K562 (cell line): ENCODE measurements around the gene ZNF787.

Experiments
- CTCF ChIP-seq, 3 experiments: IDR thresholded peaks in 2 of 3; conservative IDR thresholded peaks in 1 of 3; 2 replicates each; pipeline ENCODE4 v1.5.1; 2011 to 2012; ENCODE audit warnings: low read length in 3 of 3, mild to moderate bottlenecking in 3 of 3, control low read depth in 2 of 3, improper control_type of control experiment in 1 of 3, inconsistent platforms in 1 of 3, low read depth in 1 of 3, mixed read lengths in 1 of 3, moderate library complexity in 1 of 3; ENCODE audit not compliant: insufficient read depth in 2 of 3
- EP300 ChIP-seq: IDR thresholded peaks from 2 replicates; pipeline ENCODE4 v1.6.1; 2012; ENCODE audit warnings: low read length, improper control_type of control experiment
- GTF2E2 ChIP-seq: fragments of 200-800 bp; sonication (Bioruptor generic); IDR thresholded peaks from 2 replicates; pipeline ENCODE4 v1.6.1; 2016; ENCODE audit warnings: missing genetic modification characterization, missing compliant biosample characterization
- HDAC6 ChIP-seq: IDR thresholded peaks from 2 replicates; pipeline ENCODE4 v1.6.1; 2012; ENCODE audit warnings: low read depth, mild to moderate bottlenecking, control low read depth, inconsistent platforms, low read length, moderate library complexity
- KAT2B ChIP-seq: IDR thresholded peaks from one replicate; pipeline ENCODE4 v1.6.1; 2012; ENCODE audit warnings: low read depth, mild to moderate bottlenecking, control low read depth, inconsistent platforms, low read length, moderate library complexity
- MAX ChIP-seq: sonication (generic); formaldehyde crosslinking; IDR thresholded peaks from 2 replicates; pipeline ENCODE4 v1.9.0; 2022; ENCODE audit warnings: mild to moderate bottlenecking, missing genetic modification reagents
- SIN3B ChIP-seq: fragments of 450-650 bp; IDR thresholded peaks from 2 replicates; pipeline ENCODE4 v1.6.1; 2017; ENCODE audit warnings: low read depth, mild to moderate bottlenecking, moderate library complexity
- SP1 ChIP-seq: sonication (generic); formaldehyde crosslinking; IDR thresholded peaks from 2 replicates; pipeline ENCODE4 v1.8.1; 2022; ENCODE audit warnings: mild to moderate bottlenecking, missing genetic modification reagents
- ZFP91 ChIP-seq: sonication (generic); formaldehyde crosslinking; IDR thresholded peaks from 2 replicates; pipeline ENCODE4 v1.8.0; 2022; ENCODE audit warnings: mild to moderate bottlenecking, missing genetic modification reagents
- TF ChIP-seq, protein P1 (sequence below), 2 experiments: IDR thresholded peaks in 1 of 2; conservative IDR thresholded peaks in 1 of 2; 2 replicates each; pipeline ENCODE4 v1.6.1; 2016; ENCODE audit warnings: low read depth in 2 of 2, mild to moderate bottlenecking in 1 of 2, missing compliant biosample characterization in 1 of 2, missing genetic modification characterization in 1 of 2, moderate library complexity in 1 of 2
- TF ChIP-seq, protein P2 (sequence below): IDR thresholded peaks from 3 replicates; pipeline ENCODE4 v1.6.1; 2011; ENCODE audit warnings: borderline replicate concordance, mild to moderate bottlenecking; ENCODE audit not compliant: insufficient read length, insufficient read depth

DNA sequence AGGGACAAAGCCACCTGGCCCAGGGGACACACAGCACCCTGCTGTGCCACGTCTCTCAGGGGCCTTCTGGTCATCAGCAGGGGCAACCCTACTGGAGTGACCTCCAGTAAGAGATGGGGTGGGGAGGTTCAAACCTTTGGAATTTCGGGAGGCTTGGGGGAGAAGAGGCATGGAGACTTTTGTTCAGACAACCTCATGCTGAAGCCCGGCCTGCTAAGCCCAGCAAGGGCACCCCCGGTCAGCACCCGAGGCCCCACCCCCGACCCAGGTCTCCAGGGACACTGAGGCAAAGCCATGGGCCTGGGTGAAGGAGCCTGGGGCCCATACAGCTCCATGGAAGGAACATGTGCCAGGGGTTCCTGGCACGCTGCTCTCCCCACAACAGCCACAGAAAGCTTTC is 23.3 kb downstream of the ZNF787 start:
- TF ChIP-seq HDAC6 (no peak), KAT2B (no peak), CTCF (IDR thresholded peaks at IDR 0.05 in 2 of 3, conservative IDR thresholded peaks at IDR 0.05 in 1 of 3; ENCODE audit: insufficient read depth in 2 of 3, low read depth in 1 of 3, low read length in 3 of 3) (no peak), SP1 (CRISPR knock-in tag) (no peak), MAX (CRISPR knock-in tag) (no peak), GTF2E2 (tag) (no peak), SIN3B (no peak), EP300 (no peak), ZFP91 (CRISPR knock-in tag) (no peak)
- TF ChIP-seq, protein P1, sequence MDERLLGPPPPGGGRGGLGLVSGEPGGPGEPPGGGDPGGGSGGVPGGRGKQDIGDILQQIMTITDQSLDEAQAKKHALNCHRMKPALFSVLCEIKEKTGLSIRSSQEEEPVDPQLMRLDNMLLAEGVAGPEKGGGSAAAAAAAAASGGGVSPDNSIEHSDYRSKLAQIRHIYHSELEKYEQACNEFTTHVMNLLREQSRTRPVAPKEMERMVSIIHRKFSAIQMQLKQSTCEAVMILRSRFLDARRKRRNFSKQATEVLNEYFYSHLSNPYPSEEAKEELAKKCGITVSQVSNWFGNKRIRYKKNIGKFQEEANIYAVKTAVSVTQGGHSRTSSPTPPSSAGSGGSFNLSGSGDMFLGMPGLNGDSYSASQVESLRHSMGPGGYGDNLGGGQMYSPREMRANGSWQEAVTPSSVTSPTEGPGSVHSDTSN (CRISPR knock-in tag; IDR thresholded peaks at IDR 0.05; ENCODE audit: low read depth): no peak
- TF ChIP-seq, protein P1 (tag; conservative IDR thresholded peaks at IDR 0.05; ENCODE audit: low read depth): no peak
- TF ChIP-seq, protein P2, sequence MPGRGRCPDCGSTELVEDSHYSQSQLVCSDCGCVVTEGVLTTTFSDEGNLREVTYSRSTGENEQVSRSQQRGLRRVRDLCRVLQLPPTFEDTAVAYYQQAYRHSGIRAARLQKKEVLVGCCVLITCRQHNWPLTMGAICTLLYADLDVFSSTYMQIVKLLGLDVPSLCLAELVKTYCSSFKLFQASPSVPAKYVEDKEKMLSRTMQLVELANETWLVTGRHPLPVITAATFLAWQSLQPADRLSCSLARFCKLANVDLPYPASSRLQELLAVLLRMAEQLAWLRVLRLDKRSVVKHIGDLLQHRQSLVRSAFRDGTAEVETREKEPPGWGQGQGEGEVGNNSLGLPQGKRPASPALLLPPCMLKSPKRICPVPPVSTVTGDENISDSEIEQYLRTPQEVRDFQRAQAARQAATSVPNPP: no peak
